ELR (cell line): Measurements from ENCODE around the gene RFC3.
"Not testable (repeated sequence)": the region's sequence is repeated elsewhere in the genome, so short reads cannot be mapped to it uniquely, and the experiment has no call there.

Experiments used
- DNase-seq: peaks from one replicate; pipeline ENCODE4 v3.0.0-alpha.2; 2015; ENCODE audit warnings: low read depth

RFC3 gene, protein sequence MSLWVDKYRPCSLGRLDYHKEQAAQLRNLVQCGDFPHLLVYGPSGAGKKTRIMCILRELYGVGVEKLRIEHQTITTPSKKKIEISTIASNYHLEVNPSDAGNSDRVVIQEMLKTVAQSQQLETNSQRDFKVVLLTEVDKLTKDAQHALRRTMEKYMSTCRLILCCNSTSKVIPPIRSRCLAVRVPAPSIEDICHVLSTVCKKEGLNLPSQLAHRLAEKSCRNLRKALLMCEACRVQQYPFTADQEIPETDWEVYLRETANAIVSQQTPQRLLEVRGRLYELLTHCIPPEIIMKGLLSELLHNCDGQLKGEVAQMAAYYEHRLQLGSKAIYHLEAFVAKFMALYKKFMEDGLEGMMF

DNA sequence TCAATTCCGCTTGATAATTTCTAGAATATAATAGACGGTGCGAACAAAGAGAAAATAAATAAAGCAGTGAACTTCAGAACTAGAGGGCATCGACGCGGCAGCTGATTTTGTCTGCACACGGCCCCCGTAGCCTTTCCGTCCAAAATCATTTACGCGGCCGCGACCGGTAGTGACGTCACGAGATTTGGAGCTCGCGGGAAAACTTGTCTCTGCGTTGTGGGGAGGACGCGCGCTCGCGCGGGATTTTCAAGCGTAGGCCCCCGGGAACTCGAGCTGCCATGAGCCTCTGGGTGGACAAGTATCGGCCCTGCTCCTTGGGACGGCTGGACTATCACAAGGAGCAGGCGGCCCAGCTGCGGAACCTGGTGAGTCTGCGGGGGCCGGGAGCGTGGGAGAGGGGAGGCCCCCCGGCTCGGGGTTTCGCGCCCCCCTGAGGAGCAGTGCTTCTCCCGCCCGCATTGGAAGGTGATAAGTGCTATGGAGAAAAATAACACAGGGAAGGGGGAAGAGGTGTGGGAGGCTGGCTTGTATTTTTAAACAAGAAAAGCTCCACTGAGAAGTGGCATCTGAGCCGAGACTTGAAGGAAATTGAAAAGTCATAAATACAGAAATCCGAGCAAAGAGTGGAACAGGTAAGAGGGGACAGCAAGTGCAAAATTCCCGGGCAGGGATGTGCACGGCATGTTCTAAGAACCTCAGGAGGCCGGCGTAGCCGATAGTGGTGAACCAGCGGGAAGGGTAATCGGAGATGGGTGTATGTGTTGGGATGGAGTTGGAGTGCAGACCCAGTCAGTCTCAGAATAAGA is at the start of gene RFC3:
RFC3 (plus strand) TSS at position 249 of the 806 bp plus-strand sequence; CDS start at position 279, 30 bp downstream.
- DNase-seq = peak; percentile 97

DNA sequence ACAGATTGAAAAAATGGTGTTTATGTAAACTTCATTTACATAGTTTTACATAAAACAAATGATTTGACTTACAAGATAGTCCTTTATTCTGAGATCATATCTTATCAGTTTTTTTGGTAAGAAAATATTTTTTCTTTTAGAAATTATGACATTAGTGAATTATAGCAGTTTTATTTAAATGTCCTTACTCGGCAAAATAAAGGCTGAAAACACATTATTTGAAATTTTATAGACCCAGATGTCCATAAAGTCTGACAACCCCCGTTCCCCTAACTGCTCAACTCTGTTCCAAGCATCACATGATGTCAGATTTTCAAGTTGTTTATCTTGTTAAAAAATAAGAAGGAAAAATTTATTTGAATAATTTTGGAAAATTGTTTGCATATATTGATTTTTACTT is 46.7 kb upstream of the RFC3 start:
- DNase-seq = no peak

DNA sequence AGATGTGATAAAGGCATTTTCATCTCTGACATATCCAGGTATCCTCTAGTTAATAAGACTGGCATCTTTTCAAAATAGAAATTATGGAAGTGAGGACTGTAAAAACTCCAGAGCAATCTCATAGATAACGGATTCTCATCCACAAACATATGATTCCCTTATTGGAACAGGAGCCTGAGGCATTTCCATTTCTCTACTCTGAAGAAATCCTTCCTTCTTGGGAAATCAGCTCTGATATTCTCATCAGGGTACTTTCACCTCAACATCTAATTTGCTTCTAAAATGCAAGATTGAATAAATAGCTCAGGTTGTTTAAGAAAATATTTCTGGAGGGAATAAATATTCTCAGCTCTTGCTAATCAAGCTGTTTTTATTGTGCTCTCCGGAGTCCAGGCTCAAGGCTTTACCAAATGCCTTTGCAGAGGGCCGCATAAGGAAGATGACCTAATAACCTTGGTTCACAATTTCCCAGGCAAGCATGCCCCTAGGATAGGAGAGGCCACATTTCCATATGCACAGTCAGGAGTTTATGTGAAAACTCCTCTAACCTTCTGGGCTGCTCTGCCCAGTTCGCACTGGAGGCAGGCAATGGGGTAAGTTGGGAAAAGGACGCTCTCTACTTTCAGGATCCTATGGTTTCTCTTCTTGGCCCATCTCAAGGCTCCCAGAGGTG is 44.0 kb upstream of the RFC3 start:
- no peak for DNase-seq

DNA sequence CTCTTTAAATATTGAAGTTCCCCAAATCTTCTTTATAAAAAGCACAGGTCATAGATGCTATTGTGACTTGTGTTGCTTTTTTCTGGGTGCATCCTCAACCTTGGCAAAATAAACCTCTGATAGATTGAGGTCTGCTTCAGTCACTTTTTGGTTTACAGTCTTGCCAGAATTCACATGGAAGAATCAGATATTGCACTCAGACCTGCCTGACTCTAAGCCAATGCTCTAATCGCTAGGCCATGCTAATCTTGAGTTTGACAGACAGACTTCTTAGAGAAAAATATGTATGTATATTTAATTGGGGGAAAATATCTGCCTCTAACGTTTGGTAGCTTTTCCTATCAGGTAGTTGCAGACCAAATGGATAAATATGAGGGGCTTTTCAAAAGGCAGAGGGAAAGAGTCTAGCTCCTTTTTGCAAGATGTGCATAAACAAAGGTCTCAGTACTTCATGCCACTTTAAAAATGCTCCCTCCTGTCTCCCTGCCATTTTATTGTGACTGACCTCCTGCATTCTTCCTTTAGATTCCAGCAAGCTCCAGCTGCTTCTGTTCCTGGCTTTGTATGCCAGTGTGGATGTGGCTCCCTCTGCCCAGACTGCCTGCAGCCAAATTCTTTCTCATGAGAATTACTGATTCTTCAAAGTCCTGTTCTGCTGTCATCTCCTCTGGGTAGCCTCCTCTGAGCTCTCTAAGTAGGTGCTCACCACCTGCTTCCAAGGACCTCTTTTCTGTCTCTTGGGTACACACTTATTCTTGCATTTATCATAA is 42.4 kb upstream of the RFC3 start:
- DNase-seq = no peak

DNA sequence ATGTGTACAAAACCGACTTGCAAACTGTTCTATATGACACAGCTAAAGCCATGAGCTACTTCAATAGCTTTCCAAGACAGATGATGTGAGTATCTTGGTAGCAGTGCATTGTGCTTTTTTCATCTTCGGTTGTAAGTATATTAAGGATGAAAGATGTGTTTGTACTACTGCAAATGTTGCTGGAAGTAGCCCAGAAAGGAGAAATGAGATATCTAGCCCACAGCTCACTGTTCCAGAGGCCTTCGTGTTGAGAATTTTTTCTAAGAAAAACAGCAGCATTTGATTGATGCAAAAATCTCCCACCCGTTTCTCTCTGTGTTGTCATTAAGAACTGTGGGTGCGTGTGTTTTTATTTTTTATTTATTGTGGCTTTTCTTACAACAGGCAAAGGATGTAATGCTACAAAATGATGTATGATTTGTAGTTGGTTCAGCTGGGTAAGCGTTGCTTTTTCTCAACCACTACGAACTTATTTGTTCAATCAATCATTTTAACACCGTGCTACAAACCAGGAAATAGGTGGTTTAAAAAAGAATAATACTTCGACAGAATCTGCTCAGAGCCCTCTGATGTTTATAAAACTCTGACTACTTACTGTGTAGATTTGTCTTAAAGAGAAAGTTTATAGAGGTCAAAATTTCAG is 41.6 kb upstream of the RFC3 start:
- DNase-seq = no peak

DNA sequence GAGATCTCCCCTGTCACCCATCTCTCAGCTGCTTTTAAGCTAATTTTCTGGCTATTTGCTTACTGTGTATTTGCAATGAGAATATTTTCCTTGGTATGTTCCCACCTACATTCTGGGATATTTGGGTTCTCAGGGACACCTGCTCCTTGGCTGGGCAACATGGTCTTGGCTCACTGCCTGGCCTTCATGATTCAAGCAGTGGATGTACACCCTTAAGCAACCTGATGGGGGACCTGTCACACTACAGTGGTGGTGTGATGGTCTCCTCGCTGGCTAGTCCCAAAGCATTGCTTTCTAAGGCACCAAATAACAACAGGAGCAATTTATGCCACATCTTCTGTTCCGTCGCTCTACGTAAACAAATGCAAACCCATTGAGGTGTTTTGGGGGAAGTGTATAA is 35.3 kb upstream of the RFC3 start:
- DNase-seq = no peak

DNA sequence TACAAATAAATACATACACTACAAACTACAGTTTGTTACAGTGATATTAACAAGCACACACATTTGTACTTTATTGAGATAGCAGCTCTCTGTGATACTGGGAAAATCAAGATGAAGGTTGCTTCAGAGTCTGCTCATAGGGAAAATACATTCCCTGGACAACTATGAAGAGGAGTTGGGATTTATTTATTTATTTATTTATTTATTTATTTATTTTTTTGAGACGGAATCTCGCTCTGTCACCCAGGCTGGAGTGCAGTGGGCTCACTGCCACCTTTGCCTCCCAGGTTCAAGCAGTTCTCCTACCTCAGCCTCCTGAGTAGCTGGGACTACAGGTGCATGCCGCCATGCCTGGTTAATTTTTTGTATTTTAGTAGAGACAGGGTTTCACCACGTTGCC is 34.7 kb upstream of the RFC3 start:
- DNase-seq = not testable (repeated sequence)

DNA sequence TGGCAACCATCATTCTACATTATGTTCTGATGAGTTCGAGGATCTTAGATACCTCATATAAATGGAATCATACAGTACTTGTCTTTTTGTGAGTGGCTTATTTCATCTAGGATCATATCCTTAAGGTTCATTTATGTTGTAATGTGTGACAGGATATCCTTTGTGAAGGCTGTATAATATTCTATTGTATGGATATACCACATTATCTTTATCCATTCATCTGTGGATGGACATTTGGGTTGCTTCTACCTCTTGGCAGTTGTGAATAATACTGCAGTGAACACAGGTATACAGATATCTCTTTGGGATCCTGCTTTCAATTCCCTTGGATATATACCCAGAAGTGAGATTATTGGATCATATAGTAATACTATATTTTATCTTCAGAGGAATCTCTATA is 33.2 kb upstream of the RFC3 start:
- no peak for DNase-seq

DNA sequence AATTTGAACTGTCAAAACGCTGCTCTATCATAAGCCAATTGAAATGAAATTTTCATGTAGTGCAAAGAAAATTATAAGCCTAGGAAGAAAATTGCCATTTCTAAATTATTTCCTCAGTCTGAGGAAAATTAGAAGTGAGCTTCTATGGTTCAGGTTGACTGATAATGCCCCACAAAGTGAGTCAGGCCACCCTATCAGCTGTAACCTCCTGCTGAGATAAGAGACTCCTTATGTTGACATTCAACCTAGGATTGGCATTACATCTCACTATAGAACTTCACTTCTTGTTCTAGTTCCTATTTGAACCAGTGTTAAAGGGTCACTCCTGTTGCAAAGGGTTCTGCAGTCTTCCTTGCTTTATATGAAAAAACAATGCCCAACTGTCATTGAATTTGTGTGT is 32.6 kb upstream of the RFC3 start:
- no peak for DNase-seq

DNA sequence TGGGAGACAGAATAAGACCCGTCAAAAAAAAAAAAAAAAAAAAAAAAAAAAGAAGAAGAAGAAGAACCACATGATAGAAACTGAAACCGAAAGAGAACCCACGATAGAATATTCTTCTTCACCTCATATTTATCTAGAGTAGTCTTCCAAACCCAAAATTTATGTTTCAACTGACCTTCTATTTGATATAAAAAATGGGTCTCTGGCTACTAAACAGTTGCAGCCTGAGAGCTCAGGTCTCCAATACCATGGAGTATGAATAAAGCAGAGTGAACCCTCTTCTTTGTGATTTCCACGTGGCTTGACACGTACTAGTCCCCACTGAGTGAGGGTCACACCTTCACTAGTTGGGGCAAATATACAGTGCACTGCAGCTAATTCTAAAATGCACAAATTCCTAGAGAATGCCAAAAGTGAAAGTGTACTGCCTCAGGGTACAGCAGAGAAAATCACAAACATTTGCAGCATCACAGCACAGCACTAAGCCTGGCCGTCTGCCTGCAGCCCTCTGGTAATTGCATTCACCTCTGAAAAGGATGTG is 30.8 kb upstream of the RFC3 start:
- peak; percentile 44 for DNase-seq

DNA sequence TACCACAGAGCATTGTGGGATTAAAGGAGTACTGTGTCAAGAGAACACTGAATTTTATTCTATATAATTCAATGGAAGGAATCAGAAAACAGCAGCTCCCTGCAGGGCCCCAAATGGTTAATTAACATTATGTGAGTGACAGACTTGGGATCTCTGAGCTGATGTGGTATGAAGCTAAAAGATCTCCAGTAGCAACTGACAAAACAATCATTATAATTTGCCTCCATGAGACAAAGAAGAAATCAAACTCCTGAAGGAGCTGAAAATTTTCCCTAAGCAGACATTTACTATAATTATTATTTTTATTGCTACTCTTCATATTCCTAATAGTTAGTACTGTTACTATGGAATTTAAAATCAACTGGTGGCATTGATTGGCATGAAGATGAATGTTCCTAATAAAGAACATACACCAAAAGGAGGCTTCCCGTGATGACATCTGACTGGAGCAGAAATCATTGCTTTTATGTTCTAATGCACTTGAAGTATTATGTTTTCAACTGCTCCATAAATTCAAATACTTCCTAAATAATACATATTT is 28.8 kb upstream of the RFC3 start:
- DNase-seq = no peak

DNA sequence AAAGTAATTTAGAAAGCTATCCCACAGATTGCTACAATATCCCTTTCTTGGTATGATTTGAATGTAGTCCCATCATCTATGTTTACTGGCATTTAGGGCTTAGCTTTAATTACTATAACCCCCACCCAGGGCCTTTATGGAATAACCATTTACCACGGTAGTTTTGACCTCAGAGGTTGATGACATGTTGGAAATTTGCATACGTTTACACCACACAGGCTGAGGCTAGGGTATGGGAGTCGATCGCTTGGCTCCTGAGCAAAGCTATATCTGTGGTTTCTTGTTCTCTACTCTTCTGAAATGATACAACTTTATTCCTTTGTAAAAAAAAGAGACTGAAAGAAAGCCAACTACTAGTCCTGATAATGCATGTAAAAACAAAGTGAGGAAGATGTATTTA is 28.2 kb upstream of the RFC3 start:
- no peak for DNase-seq

DNA sequence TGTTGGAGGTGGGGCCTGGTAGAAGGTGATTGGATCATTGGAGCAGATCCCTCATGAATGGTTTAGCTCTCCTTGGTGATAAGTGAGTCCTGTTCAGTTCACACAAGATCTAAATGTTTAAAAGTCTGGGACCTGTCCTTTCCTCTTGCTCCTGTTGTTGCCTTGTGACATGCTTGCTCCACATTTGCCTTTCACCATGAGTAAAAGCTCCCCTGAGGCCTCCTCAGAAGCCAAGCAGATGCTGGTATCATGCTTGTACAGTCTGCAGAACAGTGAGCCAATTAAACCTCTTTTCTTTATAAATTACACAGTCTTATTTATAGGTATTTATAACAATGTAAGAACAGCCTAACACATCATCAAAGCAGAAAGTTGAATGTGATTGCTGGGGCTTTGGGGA is 24.2 kb upstream of the RFC3 start:
- no peak for DNase-seq

DNA sequence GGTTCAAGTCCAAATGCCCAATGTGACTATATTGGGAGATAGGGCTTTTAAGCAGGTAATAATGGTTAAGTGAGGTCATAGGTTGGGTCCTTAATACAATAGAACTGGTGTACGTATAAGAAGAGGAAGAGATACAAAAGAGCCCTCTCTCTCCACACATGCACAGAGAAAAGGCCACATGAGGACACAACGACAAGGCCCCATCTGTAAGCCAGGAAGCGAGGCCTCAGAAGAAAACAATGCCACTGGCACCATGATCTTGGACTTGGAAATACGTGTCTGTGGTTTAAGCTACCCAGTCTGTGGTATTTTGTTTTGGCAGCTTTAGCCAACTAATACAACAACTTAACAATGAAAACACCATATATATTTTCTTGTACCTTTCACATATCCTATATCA is 23.4 kb upstream of the RFC3 start:
- no peak for DNase-seq

DNA sequence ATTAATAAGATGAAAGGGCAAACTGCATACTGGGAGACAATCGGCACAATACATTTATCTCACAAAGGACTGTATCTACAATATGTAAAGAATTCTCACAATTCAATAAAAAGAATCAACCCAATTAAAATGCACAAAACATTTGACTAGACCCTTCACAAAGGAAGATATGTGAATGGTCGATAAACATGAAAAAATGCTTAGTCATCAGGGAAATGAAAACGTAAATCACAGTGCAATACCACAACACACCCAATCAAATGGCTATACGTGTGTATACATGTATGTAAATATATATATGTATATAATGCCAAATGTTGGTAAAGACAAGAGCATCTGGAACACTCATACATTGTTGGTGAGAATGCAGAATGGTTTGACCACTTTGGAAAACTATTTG is 21.9 kb upstream of the RFC3 start:
- no peak for DNase-seq

DNA sequence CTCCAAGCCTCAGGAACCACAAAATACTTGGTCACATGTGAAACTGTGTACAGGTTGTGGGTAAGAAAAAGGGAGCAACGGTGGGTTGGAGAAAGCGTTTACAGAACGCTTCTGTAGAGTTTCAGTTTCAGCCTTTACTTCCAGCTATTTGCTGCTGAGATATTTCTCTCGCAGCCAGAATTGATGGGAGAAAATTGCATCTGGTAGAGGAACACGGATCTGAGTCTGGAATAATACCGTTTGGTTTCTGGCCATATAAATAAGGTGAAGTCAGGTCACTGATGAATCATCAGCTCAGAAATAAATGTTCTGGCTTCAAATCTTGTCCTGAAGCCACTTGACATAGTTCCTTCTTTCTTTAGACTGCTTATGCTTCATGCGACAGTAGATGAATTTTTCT is 20.3 kb upstream of the RFC3 start:
- DNase-seq = peak; percentile 11

DNA sequence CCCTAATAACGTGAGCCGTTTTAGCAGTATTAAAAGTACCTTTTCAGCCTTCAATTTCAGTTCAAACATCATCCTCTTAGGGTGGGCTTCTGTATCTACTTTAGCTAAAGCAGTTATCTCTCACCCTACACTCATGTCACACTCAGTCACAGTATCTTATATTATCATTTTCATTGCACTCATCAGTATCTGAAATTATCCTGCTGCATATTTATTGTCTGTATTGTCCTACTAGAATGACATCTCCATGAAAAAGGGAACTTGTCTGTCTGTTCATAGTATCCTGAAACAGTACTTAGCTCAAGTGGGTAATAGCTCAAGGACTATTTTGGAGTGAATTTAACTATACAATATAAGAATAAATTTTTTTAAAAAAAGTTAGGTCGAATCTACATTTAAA is 19.9 kb upstream of the RFC3 start:
- DNase-seq = no peak

DNA sequence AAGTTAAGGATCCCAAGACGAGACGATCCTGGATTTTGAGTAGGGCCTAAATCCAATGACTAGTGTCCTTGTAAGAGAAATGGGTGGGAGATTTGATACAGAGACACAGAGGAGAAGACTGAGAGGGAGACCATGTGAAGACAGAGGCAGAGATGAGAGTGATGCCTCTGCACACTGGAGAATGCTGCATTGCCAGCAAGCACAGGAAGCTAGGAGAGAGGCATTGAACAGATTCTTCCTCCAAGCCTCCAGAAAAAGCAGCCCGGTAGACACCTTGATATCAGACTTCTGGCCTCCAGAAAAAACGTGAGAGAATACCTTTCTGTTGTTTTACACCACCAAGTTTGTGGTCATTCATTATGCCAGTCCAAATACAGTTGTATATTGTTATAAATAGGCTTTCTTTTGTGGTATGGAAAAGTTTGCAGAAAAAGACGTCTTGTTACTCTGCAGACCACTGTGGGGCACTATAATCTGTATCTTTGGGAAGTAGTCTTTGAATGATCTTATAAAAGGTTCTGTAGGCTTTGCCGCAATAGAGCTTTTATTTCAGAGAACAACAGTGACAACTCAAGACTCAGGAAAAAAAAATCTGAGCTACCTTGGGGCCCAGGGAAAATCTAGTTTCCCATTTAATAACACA is 17.9 kb upstream of the RFC3 start:
- DNase-seq = peak; percentile 56

DNA sequence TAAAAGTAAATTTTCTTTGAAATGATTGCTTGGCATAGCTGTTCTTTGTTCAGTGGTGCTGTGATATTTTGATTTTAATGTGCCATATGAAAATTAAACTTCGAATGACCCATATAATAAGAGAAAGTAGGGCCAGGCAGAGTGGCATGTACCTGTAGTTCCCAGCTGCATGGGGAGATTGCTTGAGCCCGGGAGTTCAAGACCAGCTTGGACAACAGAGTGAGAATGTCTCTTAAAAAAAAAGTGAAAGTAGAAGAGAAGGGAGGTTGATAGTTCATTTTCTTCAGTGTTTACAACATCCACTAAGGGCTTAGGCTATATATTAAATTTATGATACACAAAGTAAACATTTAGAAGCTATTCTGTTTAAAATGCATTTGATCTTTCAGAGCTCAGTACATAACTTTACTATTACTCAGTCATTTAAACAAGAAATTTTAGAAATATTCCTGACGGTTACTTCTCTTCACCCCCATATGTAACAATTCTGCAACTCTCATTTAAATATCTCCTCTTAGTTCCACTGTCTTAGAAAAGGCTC is 17.2 kb upstream of the RFC3 start:
- DNase-seq = no peak
